Prostate gland (tissue), 2 donors: Measurements from ENCODE around the gene BASP1.

Experiments
- POLR2A ChIP-seq: fragments of 450-650 bp; IDR thresholded peaks from one replicate; pipeline ENCODE4 v1.6.1; 2016; ENCODE audit warnings: antibody characterized with exemption, mild to moderate bottlenecking
- POLR2AphosphoS5 ChIP-seq: sonication (generic); formaldehyde crosslinking; IDR thresholded peaks from one replicate; pipeline ENCODE4 v1.6.1; 2017; ENCODE audit warnings: antibody characterized with exemption
- TF ChIP-seq, protein P1 (sequence below), 4 experiments: fragments of 200-600 bp in 2 of 4; fragments of 450-650 bp in 2 of 4; sonication (generic) in 2 of 4; IDR thresholded peaks; 1 replicate in 3 of 4; 2 replicates in 1 of 4; pipeline ENCODE4 v1.5.1; 2016 to 2019; ENCODE audit warnings: antibody characterized with exemption in 4 of 4, mild to moderate bottlenecking in 2 of 4, moderate library complexity in 2 of 4

DNA sequence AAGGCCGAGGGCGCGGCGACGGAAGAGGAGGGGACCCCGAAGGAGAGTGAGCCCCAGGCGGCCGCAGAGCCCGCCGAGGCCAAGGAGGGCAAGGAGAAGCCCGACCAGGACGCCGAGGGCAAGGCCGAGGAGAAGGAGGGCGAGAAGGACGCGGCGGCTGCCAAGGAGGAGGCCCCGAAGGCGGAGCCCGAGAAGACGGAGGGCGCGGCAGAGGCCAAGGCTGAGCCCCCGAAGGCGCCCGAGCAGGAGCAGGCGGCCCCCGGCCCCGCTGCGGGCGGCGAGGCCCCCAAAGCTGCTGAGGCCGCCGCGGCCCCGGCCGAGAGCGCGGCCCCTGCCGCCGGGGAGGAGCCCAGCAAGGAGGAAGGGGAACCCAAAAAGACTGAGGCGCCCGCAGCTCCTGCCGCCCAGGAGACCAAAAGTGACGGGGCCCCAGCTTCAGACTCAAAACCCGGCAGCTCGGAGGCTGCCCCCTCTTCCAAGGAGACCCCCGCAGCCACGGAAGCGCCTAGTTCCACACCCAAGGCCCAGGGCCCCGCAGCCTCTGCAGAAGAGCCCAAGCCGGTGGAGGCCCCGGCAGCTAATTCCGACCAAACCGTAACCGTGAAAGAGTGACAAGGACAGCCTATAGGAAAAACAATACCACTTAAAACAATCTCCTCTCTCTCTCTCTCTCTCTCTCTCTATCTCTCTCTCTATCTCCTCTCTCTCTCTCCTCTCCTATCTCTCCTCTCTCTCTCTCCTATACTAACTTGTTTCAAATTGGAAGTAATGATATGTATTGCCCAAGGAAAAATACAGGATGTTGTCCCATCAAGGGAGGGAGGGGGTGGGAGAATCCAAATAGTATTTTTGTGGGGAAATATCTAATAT is 58.1 kb downstream of the BASP1 start:
- TF ChIP-seq, protein P1, sequence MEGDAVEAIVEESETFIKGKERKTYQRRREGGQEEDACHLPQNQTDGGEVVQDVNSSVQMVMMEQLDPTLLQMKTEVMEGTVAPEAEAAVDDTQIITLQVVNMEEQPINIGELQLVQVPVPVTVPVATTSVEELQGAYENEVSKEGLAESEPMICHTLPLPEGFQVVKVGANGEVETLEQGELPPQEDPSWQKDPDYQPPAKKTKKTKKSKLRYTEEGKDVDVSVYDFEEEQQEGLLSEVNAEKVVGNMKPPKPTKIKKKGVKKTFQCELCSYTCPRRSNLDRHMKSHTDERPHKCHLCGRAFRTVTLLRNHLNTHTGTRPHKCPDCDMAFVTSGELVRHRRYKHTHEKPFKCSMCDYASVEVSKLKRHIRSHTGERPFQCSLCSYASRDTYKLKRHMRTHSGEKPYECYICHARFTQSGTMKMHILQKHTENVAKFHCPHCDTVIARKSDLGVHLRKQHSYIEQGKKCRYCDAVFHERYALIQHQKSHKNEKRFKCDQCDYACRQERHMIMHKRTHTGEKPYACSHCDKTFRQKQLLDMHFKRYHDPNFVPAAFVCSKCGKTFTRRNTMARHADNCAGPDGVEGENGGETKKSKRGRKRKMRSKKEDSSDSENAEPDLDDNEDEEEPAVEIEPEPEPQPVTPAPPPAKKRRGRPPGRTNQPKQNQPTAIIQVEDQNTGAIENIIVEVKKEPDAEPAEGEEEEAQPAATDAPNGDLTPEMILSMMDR (IDR thresholded peaks at IDR 0.05) = no peak
- TF ChIP-seq POLR2AphosphoS5 (no peak), POLR2A (no peak)
